ENCODE measurements around the gene PIEZO1.
"Not testable (repeated sequence)": the region's sequence is repeated elsewhere in the genome, so short reads cannot be mapped to it uniquely, and the experiment has no call there.

The PIEZO1 gene, protein sequence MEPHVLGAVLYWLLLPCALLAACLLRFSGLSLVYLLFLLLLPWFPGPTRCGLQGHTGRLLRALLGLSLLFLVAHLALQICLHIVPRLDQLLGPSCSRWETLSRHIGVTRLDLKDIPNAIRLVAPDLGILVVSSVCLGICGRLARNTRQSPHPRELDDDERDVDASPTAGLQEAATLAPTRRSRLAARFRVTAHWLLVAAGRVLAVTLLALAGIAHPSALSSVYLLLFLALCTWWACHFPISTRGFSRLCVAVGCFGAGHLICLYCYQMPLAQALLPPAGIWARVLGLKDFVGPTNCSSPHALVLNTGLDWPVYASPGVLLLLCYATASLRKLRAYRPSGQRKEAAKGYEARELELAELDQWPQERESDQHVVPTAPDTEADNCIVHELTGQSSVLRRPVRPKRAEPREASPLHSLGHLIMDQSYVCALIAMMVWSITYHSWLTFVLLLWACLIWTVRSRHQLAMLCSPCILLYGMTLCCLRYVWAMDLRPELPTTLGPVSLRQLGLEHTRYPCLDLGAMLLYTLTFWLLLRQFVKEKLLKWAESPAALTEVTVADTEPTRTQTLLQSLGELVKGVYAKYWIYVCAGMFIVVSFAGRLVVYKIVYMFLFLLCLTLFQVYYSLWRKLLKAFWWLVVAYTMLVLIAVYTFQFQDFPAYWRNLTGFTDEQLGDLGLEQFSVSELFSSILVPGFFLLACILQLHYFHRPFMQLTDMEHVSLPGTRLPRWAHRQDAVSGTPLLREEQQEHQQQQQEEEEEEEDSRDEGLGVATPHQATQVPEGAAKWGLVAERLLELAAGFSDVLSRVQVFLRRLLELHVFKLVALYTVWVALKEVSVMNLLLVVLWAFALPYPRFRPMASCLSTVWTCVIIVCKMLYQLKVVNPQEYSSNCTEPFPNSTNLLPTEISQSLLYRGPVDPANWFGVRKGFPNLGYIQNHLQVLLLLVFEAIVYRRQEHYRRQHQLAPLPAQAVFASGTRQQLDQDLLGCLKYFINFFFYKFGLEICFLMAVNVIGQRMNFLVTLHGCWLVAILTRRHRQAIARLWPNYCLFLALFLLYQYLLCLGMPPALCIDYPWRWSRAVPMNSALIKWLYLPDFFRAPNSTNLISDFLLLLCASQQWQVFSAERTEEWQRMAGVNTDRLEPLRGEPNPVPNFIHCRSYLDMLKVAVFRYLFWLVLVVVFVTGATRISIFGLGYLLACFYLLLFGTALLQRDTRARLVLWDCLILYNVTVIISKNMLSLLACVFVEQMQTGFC (N-terminal part only)

DNA sequence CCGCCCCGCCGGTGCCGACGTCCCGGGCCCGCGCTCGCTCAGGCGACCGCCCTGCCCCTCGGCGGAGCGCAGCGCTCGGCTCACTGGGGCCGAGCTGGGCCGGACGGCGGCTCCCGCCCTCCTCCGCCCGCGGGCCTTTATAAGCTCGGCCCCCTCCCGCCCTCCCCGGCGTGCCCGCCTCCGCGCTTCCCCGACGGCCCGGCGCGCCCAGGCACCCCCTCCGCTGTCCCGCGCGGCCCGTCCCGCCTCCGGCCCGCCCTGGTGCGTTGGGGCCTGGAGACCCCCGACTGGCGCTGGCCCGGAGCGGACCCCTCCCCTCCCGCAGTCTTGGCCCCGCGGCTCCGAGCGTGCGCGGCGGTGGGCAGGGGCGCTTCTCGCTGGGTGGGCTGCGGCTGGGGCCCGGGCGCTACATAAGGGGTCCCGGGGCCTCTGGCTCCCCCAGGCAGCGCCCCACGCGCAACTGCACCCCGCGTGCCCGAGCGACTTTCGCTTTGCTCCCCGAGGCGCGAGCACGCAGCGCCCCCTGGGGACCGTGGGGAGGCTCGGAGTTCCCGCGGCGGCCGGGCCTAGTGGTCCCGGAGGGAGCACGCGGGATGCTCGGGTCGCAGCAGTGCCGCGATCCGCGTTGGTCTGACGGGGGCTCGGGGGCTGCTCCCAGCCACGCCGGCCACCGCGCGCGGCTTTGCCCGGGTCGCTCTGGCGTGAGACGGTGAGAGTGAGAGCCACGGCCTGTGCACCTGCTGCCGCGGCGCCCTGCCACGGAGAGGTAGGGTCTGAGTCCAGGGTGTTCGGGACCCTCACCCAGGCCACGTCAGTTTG lies at the start of gene PIEZO1:
TSS of gene PIEZO1 (minus strand) at position 115 of the 819 bp plus-strand sequence. CDS start 256 bp downstream, outside the sequence.
- DNase-seq (ENCODE audit: low read depth in 3 of 3), result peak in 1 of 3 donors; percentile 74

DNA sequence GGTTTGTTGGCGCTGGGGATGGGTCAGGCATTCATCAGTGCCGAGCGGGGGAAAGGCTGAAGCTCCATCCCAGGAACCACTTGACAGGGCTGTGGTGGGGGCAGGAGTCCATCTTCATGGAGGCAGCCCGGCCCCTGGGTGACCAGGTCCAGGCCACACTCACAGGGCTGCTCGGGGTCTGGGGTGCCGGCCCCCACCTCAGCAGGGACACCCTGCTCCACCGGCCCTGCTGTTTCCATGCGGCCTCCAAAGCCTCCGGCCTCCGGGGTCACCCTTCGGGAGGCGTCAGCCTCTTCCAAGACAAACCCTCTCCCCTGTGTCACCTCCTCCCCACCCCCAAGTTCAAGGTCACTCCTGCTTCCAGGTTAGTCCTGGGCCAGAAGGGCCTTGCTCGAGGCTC lies 49.6 kb upstream of the PIEZO1 start:
- no peak for DNase-seq (ENCODE audit: low read depth in 3 of 3)

DNA sequence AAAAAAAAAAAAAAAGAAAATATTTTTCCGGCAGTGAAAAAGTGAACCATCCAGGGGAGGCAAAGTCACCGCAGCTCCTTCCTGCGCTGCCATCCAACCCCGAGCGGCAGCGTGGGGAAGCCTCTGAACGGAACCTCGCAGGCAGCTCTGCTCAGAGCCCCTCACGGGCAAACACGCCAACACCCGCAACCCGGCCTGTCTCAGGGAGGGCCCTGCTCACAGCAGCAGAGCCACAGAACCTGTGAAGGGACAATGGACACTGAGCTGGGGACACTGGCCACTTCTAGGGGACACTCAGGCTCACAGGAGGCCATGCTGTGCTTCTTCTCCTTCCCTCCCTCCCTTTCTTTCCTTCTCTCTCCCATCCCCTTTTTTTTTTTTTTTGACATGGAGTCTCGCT lies 48.1 kb upstream of the PIEZO1 start:
- DNase-seq (ENCODE audit: low read depth in 3 of 3), result no peak

DNA sequence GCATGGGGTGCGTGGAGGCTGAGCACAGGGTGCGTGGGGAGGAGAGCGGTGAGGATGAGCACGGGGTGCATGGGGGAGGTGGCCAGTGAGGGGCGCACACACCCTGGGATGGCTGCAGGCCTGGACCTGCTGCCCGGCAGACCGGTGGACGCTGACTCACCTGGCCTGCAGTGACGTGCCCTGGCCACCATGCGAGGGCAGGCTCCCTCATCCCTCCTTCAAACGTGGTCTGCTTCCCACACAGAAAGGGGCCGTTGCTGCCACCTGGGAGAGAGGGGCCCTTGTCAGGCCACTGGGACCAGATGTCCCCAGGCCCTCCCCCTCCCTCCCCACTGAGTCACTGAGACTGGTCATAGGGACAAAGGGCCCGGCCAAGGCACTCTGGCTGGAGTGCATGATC lies 46.8 kb upstream of the PIEZO1 start:
- no peak for DNase-seq (ENCODE audit: low read depth in 3 of 3)

DNA sequence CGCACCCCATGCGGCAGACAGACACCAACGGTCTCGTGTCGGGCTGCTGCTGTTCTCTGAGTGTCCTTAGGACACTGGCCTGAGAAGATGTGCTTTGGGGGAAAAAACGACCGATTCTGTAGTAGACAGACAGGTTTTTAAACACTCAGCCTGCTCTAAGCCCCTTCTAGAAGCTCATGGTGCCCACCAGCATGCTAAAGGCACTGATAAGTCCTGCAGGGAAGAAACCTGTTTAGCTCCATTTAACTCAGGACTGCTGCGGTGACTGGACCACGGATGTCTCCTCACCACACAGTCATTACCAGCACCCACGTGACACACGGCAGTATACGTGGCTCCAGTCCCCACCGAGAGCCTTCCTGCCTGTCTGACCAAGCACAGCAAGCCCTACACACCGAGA lies 45.8 kb upstream of the PIEZO1 start:
- DNase-seq (ENCODE audit: low read depth in 3 of 3), result no peak

DNA sequence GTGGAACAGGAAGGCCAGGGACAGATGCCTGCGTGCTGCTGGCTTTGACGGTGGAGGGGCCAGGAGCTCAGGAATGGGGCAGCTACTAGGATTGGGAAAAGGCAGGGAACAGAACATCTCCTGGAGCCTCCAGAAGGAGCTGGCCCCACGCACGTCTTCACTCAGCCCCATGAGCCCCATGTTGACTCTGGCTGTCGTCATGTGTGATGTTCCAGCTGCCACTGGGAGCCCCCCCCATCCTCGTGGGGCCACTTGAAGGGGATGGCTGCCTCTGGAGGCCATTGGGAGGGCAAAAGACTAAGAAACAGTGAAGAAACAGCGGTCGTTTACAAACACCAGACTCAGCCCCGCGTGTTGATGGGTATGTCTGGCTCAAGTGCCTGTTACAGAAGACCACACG lies 45.2 kb upstream of the PIEZO1 start:
- no peak for DNase-seq (ENCODE audit: low read depth in 3 of 3)

DNA sequence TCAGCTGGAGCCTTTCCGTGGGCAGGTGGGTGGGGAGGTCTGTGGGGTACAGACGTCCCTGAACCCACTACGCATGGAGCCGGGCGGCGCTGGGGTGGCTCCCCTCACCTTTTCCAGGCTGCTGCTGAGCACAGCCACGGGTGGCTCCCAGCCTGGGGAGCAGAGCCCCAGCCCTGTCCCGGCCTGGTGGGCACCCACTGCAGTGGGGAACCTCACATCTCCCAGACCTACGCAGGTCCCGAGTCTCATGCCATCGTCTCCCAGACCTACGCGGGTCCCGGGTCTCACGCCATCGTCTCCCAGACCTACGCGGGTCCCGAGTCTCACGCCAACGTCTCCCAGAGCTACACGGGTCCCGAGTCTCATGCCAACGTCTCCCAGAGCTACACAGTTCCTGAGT lies 43.7 kb upstream of the PIEZO1 start:
- DNase-seq (ENCODE audit: low read depth in 3 of 3), result no peak

DNA sequence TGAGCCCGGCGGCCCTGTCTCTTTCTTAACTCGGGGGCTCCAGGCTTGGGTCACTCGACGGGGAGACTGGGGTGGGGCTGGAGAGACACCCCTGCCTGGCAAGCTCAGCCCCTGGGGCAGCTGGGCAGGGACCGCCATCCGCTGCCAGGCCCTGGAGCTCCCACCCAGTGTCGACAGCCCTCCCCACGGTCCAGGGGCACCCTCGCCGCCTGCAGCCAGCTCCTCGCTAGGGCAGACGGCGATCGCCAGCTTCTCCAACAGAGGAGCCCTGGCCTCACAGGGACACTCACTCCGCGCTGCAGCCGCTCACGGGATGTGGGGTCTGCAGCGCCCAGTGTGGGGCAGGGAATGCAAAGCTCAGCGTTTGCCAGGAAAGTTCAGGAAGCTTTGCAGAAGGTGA lies 42.7 kb upstream of the PIEZO1 start:
- DNase-seq (ENCODE audit: low read depth in 3 of 3), result no peak

DNA sequence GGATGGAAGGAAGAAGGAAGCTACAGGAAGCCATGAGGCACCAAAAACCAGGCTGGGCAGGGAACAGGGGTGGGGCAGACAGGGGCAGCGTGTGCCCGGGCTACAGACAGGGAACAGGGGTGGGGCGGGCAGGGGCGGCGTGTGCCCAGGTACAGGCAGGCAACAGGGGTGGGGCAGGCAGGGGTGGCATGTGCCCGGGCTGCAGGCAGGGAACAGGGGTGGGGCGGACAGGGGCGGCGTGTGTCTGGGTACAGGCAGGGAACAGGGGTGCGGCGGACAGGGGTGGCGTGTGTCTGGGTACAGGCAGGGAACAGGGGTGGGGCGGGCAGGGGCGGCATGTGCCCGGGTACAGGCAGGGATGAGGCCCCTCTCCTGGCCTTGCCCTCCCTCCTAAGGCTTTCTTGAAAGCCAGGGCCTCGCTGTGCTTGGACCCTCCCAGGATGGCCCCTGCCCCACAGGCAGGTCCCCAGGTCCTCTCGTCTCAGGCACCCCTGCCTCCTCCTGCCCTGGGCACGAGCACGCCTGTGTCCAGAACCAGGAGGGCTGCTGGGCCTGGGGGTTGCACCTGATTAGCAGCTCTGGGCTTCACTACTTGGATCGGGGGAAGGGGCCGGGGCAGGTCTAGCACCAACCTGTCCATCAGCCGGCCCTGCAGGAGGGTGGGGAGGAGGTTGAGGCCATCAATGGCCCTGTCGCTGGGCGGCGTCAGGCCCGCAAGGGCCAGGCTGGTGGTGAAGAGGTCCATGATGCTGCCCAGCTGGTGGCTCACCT lies 41.2 kb upstream of the PIEZO1 start:
- DNase-seq (ENCODE audit: low read depth in 3 of 3), result no peak

DNA sequence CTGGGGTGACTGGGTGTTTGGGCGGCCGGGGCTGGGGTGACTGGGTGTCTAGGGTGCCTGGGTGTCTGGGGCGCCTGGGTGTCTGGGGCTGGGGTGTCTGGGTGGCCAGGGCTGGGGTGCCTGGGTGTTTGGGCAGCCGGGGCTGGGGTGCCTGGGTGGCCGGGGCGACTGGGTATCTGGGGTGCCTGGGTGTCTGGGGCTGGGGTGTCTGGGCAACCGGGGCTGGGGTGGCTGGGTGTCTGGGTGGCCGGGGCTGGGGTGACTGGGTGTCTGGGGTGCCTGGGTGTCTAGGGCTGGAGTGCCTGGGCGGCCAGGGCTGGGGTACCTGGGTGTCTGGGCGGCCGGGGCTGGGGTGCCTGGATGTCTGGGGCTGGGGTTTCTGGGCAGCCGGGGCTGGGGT lies 40.1 kb upstream of the PIEZO1 start:
- DNase-seq (ENCODE audit: low read depth in 3 of 3), result no peak

DNA sequence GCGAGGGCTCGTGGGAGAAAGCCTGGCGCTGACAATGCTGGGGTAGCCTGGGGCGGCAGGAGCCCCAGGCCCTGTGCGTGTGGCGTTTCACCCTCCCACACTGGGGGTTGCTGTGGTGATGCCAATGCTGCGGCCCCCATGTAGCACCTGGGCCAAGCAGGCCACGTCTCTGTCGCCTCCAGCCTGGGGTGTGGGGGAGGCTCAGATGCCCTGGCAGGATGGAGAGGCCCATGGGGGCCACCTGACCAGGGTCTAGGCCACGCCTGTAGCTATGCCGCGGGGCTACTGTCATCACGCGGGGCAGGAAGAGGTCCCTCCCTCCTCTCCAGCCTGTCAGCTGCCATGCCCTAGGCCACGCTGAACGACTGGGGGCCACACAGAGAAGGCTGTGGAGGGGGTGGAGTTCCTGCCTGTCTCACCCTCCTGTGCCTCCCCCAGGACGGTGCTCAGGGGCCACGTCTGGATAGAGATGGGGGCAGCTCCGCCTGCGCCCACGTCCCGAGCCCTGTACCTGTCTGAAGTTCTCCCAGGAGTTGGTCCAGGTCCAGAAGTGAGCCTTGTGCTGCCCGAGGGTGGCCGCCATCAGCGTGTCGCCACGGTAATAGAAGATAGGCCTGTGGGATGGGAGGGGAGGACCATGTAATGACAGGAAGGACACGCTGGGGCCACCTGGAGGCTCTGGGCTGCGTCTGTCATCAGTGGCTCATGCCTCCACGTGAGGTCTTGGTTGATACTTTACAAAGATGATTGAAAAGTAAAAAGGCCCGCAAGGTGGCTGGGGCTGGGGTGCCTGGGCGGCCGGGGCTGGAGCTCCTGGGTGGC lies 39.4 kb upstream of the PIEZO1 start:
- no peak for DNase-seq (ENCODE audit: low read depth in 3 of 3)

DNA sequence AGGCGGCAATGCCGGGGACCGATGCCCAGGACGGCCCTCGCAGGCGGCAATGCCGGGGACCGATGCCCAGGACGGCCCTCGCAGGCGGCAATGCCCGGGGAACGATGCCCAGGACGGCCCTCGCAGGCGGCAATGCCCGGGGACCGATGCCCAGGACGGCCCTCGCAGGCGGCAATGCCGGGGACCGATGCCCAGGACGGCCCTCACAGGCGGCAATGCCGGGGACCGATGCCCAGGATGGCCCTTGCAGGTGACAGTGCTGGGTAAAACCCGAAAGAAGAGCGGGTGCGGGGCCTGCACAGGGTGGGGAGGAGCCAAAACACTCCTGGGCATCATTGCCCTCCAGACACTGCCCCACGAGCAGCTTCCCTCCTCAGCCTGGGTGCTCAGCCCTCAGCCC lies 38.6 kb upstream of the PIEZO1 start:
- not testable (repeated sequence) for DNase-seq (ENCODE audit: low read depth in 3 of 3)

DNA sequence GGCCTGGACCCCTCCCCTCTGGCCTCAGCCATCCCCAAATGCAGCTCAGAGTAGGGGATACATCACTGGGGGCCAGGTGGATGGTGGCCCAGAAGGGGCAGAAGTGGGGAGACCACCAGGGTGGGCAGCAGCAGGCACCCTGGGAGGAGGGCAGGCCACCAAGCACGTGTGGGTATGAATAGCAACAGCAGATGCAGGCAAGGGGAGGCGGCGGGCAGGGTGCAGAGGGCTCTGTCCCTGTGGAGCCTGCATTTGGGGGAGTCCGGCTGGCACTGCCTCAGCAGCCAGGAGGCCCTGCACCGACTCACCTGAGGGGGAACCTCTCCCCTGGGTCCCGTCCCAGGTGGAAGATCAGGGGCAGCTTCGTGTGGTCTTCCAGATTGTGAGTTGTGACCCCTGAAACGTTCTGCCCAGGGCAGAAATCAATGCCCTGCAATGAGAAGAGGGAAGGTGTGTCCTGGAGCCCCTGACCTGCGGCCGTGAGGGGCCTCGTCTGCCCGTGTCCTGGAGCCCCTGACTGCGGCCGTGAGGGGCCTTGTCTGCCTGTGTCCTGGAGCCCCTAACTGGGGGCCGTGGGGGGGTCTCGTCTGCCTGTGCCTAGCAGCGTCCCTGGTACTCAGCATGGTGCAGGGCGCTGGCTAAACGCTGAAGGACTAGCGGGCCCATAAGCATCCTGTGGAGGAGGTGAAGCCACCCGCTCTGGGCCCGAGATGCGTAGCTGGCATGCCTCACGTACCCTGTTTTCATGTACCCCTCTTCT lies 37.4 kb upstream of the PIEZO1 start:
- DNase-seq (ENCODE audit: low read depth in 3 of 3), result no peak

DNA sequence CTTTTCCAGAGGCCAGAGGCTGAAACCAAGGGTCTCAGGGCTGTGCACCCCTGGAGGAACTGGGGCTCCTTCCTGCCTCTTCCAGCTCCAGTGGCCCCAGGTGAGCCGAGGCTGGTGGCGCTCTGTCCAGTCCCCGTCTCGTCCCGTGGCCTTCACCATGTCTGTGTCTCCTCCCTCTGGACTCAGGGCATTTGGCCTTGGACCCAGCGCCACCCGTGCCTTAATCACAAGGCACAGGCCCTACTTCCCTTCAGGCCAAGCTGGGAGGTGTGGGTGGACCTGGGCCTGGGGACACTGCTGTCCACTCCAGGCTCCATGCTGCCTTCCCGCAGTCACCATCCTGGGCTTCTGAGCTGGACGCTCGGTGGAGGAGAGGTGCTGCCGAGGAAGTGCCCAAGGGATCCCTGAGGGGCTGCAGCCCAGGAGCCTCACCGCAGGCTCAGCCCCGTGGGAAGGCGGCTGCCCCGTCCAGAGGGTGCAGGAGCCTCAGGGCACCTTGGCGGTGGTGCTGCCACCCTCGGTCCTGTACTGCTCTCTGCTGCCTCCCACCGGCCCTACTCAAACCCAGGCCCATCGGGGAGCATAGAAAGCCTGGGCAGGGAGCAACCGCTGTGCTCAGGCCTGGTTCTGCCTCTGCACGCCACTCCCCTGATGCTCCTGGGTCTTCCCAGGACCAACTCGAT lies 36.3 kb upstream of the PIEZO1 start:
- DNase-seq (ENCODE audit: low read depth in 3 of 3), result no peak

DNA sequence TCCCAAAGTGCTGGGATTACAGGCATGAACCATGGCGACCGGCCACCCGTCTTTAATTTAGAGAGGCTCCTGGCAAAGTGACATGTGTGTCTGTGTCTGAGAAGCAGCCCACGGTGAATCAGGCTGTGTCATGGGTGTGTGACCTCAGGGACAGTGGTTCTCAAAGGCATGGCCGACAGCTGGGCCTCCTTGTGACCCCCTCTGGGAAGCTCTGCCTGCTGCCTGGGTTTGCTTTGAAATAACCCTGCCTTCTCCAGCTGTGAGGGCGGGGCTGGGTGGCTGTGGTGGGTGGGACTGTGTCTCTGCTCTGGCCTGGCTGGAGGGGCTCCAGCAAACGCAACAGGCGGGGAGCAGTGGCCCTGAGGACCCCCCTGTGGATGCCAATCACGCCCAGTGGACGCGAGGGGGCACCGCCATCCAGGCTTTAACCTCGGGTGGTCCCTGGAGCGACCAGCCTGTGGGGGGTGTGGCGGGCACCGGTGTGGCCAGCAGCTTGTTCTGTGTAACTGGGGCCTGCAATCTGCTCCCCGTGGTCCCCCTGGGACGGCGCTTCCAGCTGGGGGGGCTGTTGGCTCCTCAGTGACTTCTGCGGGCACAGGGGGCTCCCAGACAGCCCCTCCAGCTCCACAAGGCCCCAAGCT lies 35.5 kb upstream of the PIEZO1 start:
- DNase-seq (ENCODE audit: low read depth in 3 of 3), result no peak

DNA sequence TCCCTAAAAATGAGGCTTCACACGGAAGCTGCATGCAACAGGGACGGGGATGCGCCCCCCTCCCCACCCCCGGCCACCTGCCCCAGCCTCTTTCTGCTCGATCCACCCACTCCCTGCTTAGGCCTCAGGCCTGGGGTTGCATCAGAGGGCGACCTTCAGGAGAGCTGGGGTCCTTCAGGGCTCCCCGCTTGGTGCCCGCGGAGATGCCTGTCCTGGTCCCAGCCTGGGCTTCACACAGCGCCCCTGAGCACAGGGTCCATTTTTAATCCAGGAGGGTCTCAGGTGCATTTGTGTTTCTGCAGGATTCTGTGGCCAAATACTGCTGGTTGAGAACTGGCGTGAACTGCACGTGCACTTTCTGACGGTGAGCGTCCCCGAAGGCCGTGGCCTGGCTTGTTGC lies 34.1 kb upstream of the PIEZO1 start:
- no peak for DNase-seq (ENCODE audit: low read depth in 3 of 3)

DNA sequence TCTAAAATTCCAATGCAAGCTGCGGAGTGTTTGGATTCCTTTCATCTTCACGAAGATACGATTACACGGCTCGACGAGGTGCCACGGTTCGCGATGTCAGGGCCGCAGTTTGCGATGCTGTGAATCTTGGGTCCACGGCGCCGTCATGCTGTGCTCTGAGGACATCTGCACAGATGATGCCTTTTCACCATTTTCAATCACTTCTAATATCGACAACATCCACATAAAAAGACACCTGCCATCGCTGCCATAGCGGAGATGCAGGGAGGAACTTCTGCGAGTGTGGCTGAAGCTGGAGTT lies 33.5 kb upstream of the PIEZO1 start:
- no peak for DNase-seq (ENCODE audit: low read depth in 3 of 3)
